Pancreas (tissue), 10 donors: ENCODE data around the gene RUBCN. TPM values are rescaled to one million over a fixed set of nuclear protein-coding genes. Genes with fewer than 3 reads are reported as not detected.
"Not testable (repeated sequence)": the region's sequence is repeated elsewhere in the genome, so short reads cannot be mapped to it uniquely, and the experiment has no call there.

Experiments used
- ATAC-seq, 4 donors: fragments of 200-7000 bp; cut with Tn5 transposase; one replicate each; pipeline versions ENCODE4 v1.8.0 to v1.9.1; 2020; ENCODE audit warnings: mild to moderate bottlenecking in 4 of 4, moderate library complexity in 4 of 4
- DNase-seq, 6 donors: peaks; one replicate each; pipeline ENCODE4 v3.0.0-alpha.2; 2020
- FAIRE-seq: peaks from 2 replicates; lab custom pipeline; 2012; peaks lifted over from hg19 to GRCh38; lab: Jason Lieb, UNC
- H3K27ac ChIP-seq, 4 donors: fragments of 200-600 bp; sonication (generic); 1 replicate in 3 of 4; 2 replicates in 1 of 4; pipeline versions ENCODE4 v1.5.0 to v1.8.0; 2020
- H3K27me3 ChIP-seq, 4 donors: fragments of 200-600 bp; one replicate each; pipeline ENCODE4 v1.8.0; 2021
- H3K36me3 ChIP-seq, 3 donors: fragments of 200-600 bp; sonication (generic) in 1 of 3; one replicate each; pipeline versions ENCODE4 v1.5.0 to v1.8.0; 2020 to 2021
- H3K4me1 ChIP-seq, 3 donors: fragments of 200-600 bp; one replicate each; pipeline ENCODE4 v1.8.0; 2021
- H3K4me3 ChIP-seq, 4 donors: fragments of 200-600 bp; sonication (generic) in 2 of 4; one replicate each; pipeline versions ENCODE4 v1.5.0 to v1.8.0; 2020 to 2021
- H3K9me3 ChIP-seq, 4 donors: fragments of 200-600 bp; one replicate each; pipeline ENCODE4 v1.8.0; 2021
- WGBS, 2 donors: extraction: QIAGEN DNeasy Blood & Tissue Kit; methylation state at CpG; one replicate each; pipeline ENCODE4 v1.1.7; 2013; 5-methylcytosine and 5-hydroxymethylcytosine counted together
- intact Hi-C, 3 donors: fragments of 100-400 bp; cut with DNase I; formaldehyde crosslinking; loops; one replicate each; pipeline versions ENCODE4 v1.11.1 to v1.14.2; 2022
- polyA plus RNA-seq, 2 donors: library from polyadenylated mRNA; stranded (reverse); fragments of 200-250 nt; gene quantifications; one replicate each; pipeline ENCODE4 v1.2.3, GENCODE V29; 2013
- total RNA-seq, 6 donors: library from RNA; stranded (reverse); fragmentation: NEBNext Ultra II Directional in 4 of 6; extraction: Animal tissue kit (Norgen Biotek cat#: 25700) in 4 of 6; gene quantifications; one replicate each; pipeline versions ENCODE4 v1.2.1 to v1.2.4, GENCODE V29; 2021 to 2023
- TF ChIP-seq, protein P1 (sequence below), 4 donors: fragments of 200-600 bp; sonication (generic) in 3 of 4; IDR thresholded peaks; one replicate each; pipeline versions ENCODE4 v1.5.0 to v1.8.0; 2021; ENCODE audit warnings: antibody characterized with exemption in 4 of 4
- donor health status: healthy with polysubstance abuse.
- donor health status: DM: no; HTN: no; CAD: no; lungs with moderate emphysema.
- donor health status: DM: no; HTN: no; CAD: no.
- donor health status: control.
- donor health status: control.
- donor health status: Bipolar disorder and iron deficiency.
- donor health status: DM: yes; HTN: yes; CAD: no.
- donor health status: DM: no; HTN: no; CAD: no.
- donor health status: DM: no; HTN: no; CAD: no.
- donor health status: DM: yes; HTN: yes; CAD: no.

The RUBCN gene
- total and polyA plus RNA-seq, 8 donors = 8.6 to 14.1 (median 13.0) TPM

GRCh38 chr3:197711973-197712707, 24.6 kb downstream of the RUBCN start:
- ATAC-seq = peak in 3 of 4 donors; percentile 93 to 97 (median 96)
- peak in 3 of 6 donors; percentile 31 to 72 (median 38) for DNase-seq
- no peaks in the 10 kb centered on the region for H3K9me3 ChIP-seq
- TF ChIP-seq, protein P1, sequence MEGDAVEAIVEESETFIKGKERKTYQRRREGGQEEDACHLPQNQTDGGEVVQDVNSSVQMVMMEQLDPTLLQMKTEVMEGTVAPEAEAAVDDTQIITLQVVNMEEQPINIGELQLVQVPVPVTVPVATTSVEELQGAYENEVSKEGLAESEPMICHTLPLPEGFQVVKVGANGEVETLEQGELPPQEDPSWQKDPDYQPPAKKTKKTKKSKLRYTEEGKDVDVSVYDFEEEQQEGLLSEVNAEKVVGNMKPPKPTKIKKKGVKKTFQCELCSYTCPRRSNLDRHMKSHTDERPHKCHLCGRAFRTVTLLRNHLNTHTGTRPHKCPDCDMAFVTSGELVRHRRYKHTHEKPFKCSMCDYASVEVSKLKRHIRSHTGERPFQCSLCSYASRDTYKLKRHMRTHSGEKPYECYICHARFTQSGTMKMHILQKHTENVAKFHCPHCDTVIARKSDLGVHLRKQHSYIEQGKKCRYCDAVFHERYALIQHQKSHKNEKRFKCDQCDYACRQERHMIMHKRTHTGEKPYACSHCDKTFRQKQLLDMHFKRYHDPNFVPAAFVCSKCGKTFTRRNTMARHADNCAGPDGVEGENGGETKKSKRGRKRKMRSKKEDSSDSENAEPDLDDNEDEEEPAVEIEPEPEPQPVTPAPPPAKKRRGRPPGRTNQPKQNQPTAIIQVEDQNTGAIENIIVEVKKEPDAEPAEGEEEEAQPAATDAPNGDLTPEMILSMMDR (IDR thresholded peaks at IDR 0.05) = no peak
- no peaks in the 10 kb centered on the region for H3K27me3 ChIP-seq
- peak; percentile 84 for FAIRE-seq
- intact Hi-C loops = no loop called here
- peak overlapping the region in 2 of 4 donors; percentile 59 to 67 for H3K27ac ChIP-seq
- no peaks in the 10 kb centered on the region for H3K4me1 ChIP-seq
- H3K4me3 ChIP-seq = no peak overlapping the region
- H3K36me3 ChIP-seq = no peaks in the 10 kb centered on the region
- WGBS, 2 donors = 69 to 71% methylated on average over 9 of the region's 9 CpGs

- H3K9me3 ChIP-seq, ATAC-seq, intact Hi-C loops, H3K4me1 ChIP-seq, H3K36me3 ChIP-seq, H3K4me3 ChIP-seq, FAIRE-seq, DNase-seq, H3K27me3 ChIP-seq, H3K27ac ChIP-seq: not testable (repeated sequence)
- WGBS, 2 donors = 95 to 96% methylated on average over 5 of the region's 5 CpGs
These were observed 25.7 kb downstream of the RUBCN start for GRCh38 chr3:197710965-197711364.

- Histone ChIP-seq H3K27ac (no peak overlapping the region), H3K36me3 (peaks cover 0 to 6% (median 0%) of the 10 kb centered on the region in 3 donors), H3K9me3 (no peaks in the 10 kb centered on the region), H3K27me3 (no peaks in the 10 kb centered on the region), H3K4me1 (no peaks in the 10 kb centered on the region), H3K4me3 (no peak overlapping the region)
- ATAC-seq = no peak
- TF ChIP-seq, protein P1 (IDR thresholded peaks at IDR 0.05) = no peak
- no peak for DNase-seq
- FAIRE-seq = no peak
- intact Hi-C loops = no loop called here
- 87 to 90% methylated on average over 9 of the region's 9 CpGs for WGBS, 2 donors
These were observed 27.6 kb downstream of the RUBCN start for GRCh38 chr3:197709135-197709534.

DNA sequence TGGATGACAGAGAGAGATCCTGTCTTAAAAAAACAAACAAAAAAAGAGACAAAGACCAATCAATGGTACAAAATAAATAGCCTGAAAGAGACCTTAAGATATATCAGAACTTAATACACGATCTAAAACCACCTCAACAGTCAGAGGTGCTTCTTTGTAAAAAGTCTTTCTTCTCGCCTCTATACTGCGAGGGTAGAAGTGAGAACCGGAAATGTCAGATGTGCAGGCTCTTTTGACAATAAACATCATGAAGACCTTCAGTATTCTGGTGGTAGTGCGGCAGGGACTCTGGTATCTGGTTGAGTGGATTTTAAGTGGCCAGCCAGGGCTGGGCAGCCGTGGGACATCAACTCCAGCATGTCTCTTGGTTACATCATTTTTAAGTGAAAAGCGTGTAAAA, 30.0 kb downstream of the RUBCN start:
- no peak for ATAC-seq
- Histone ChIP-seq H3K4me1 (no peaks in the 10 kb centered on the region), H3K9me3 (no peaks in the 10 kb centered on the region), H3K4me3 (no peak overlapping the region), H3K36me3 (peaks cover 0 to 12% (median 0%) of the 10 kb centered on the region in 3 donors), H3K27me3 (no peaks in the 10 kb centered on the region), H3K27ac (no peak overlapping the region)
- no peak for DNase-seq
- TF ChIP-seq, protein P1 (IDR thresholded peaks at IDR 0.05) = no peak
- no peak for FAIRE-seq
- WGBS, 2 donors = 96 to 98% methylated on average over 7 of the region's 7 CpGs
- intact Hi-C loops = no loop called here

DNA sequence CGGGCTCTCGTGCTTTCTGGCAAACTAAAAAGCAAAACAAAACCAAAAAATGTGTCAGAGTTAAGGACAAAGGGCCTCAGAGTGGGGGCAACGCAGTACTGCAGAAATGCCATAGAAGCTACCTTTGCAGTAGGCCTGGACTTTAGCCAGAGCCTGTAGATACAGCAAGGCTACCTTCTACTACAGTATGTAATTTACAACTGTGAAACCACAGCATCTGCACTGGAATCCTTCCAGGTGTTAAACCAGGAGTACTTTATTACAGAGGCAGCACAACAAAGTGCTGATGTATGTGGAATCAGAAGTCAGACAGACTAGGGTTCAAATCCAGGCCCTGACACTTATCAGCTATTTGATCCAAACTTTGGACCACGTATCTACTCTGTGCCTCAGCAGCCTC, 34.9 kb downstream of the RUBCN start:
- TF ChIP-seq, protein P1 (IDR thresholded peaks at IDR 0.05) = no peak
- 96% methylated on average over 4 of the region's 4 CpGs for WGBS, 2 donors
- FAIRE-seq = no peak
- H3K4me1 ChIP-seq = no peaks in the 10 kb centered on the region
- H3K9me3 ChIP-seq = no peaks in the 10 kb centered on the region
- peaks cover 3 to 22% (median 10%) of the 10 kb centered on the region in 3 donors for H3K36me3 ChIP-seq
- H3K27ac ChIP-seq = no peak overlapping the region
- no peak for DNase-seq
- ATAC-seq = no peak
- no peak overlapping the region for H3K4me3 ChIP-seq
- no peaks in the 10 kb centered on the region for H3K27me3 ChIP-seq
- intact Hi-C loops = no loop called here
